ENCODE measurements around the gene SYNGR1. TPM values are rescaled to one million over a fixed set of nuclear protein-coding genes. Genes with fewer than 3 reads are reported as not detected.

SYNGR1 gene
- total RNA-seq, 1 donor from 2014 or later: 11.0 TPM

- Histone ChIP-seq H3K9ac (no peak overlapping the region), H3K36me3 (no peaks in the 10 kb centered on the region), H3K4me2 (no peak overlapping the region), H3K9me3 (ENCODE audit: low read depth) (no peaks in the 10 kb centered on the region), H3K27ac (no peak overlapping the region), H2AFZ (replicated peaks) (peak overlapping the region; percentile 36), H4K20me1 (ENCODE audit: low read depth) (no peaks in the 10 kb centered on the region), H3K4me1 (peaks cover 7% of the 10 kb centered on the region), H3K79me2 (ENCODE audit: low read depth) (no peaks in the 10 kb centered on the region), H3K27me3 (peaks cover 7% of the 10 kb centered on the region), H3K4me3 (no peak overlapping the region), H3F3A (ENCODE audit: low read depth) (peaks cover 11% of the 10 kb centered on the region)
- no peak overlapping the region for H3K4me3 Mint-ChIP-seq
- no peak for DNase-seq (ENCODE audit: low spot score)
- no peaks in the 10 kb centered on the region for H3K27me3 Mint-ChIP-seq (ENCODE audit: insufficient read depth, low read depth)
- no peak for TF ChIP-seq CTCF (IDR thresholded peaks at IDR 0.05)
- no peak for TF ChIP-seq EZH2phosphoT487 (IDR thresholded peaks at IDR 0.05)
- no peak for TF ChIP-seq EZH2 (IDR thresholded peaks at IDR 0.05)
- no peaks in the 10 kb centered on the region for H3K9me3 Mint-ChIP-seq
- peaks cover 11% of the 10 kb centered on the region for H3K4me1 Mint-ChIP-seq
- H3K36me3 Mint-ChIP-seq: no peaks in the 10 kb centered on the region
- no peak overlapping the region for H3K27ac Mint-ChIP-seq
These were observed 5.8 kb upstream of the SYNGR1 start for GRCh38 chr22:39344046-39344390.

- Histone ChIP-seq H3K79me2 (ENCODE audit: low read depth) (no peaks in the 10 kb centered on the region), H3K4me3 (no peak overlapping the region), H3K27ac (no peak overlapping the region), H2AFZ (replicated peaks) (no peak overlapping the region), H3K27me3 (peaks cover 9% of the 10 kb centered on the region), H4K20me1 (ENCODE audit: low read depth) (no peaks in the 10 kb centered on the region), H3K4me1 (peaks cover 7% of the 10 kb centered on the region), H3F3A (ENCODE audit: low read depth) (peaks cover 12% of the 10 kb centered on the region), H3K36me3 (no peaks in the 10 kb centered on the region), H3K4me2 (no peak overlapping the region), H3K9ac (no peak overlapping the region), H3K9me3 (ENCODE audit: low read depth) (no peaks in the 10 kb centered on the region)
- Mint-ChIP-seq H3K4me3 (no peak overlapping the region), H3K36me3 (no peaks in the 10 kb centered on the region), H3K27me3 (ENCODE audit: insufficient read depth, low read depth) (peaks cover 2% of the 10 kb centered on the region), H3K9me3 (no peaks in the 10 kb centered on the region), H3K4me1 (peaks cover 16% of the 10 kb centered on the region), H3K27ac (no peak overlapping the region)
- TF ChIP-seq EZH2 (IDR thresholded peaks at IDR 0.05): no peak
- no peak for TF ChIP-seq EZH2phosphoT487 (IDR thresholded peaks at IDR 0.05)
- no peak for TF ChIP-seq CTCF (IDR thresholded peaks at IDR 0.05)
- no peak for DNase-seq (ENCODE audit: low spot score)
These were observed 4.6 kb upstream of the SYNGR1 start for GRCh38 chr22:39345231-39345630.

GRCh38 chr22:39348909-39349505, 784 bp upstream of the SYNGR1 start:
- no peak for TF ChIP-seq EZH2phosphoT487 (IDR thresholded peaks at IDR 0.05)
- TF ChIP-seq EZH2 (IDR thresholded peaks at IDR 0.05): no peak
- no peak for TF ChIP-seq CTCF (IDR thresholded peaks at IDR 0.05)
- peak overlapping the region; percentile 71 for H3K4me2 ChIP-seq
- H3K36me3 Mint-ChIP-seq: no peaks in the 10 kb centered on the region
- peaks cover 27% of the 10 kb centered on the region for H3K4me1 Mint-ChIP-seq
- H3K4me3 Mint-ChIP-seq: peak overlapping the region; percentile 89
- H3K27me3 ChIP-seq: peaks cover 18% of the 10 kb centered on the region
- H3K9me3 Mint-ChIP-seq: no peaks in the 10 kb centered on the region
- no peaks in the 10 kb centered on the region for H3K79me2 ChIP-seq (ENCODE audit: low read depth)
- H3K9ac ChIP-seq: no peak overlapping the region
- peak overlapping the region; percentile 81 for H3K27ac Mint-ChIP-seq
- H3K9me3 ChIP-seq (ENCODE audit: low read depth): no peaks in the 10 kb centered on the region
- DNase-seq (ENCODE audit: low spot score): peak; percentile 25
- H3K27ac ChIP-seq: no peak overlapping the region
- H4K20me1 ChIP-seq (ENCODE audit: low read depth): peaks cover 20% of the 10 kb centered on the region
- no peaks in the 10 kb centered on the region for H3K36me3 ChIP-seq
- H2AFZ ChIP-seq (replicated peaks): peak overlapping the region; percentile 76
- peak overlapping the region; percentile 47 for H3K4me3 ChIP-seq
- H3K4me1 ChIP-seq: peaks cover 6% of the 10 kb centered on the region
- peaks cover 5% of the 10 kb centered on the region for H3K27me3 Mint-ChIP-seq (ENCODE audit: insufficient read depth, low read depth)
- H3F3A ChIP-seq (ENCODE audit: low read depth): peaks cover 15% of the 10 kb centered on the region
